ENCODE measurements around the gene LHX4. TPM values are rescaled to one million over a fixed set of nuclear protein-coding genes. Genes with fewer than 3 reads are reported as not detected.

Gene LHX4
- total and polyA plus RNA-seq, 2 of the 13 experiments (the other 11 are each of a cell fraction or from before 2014, with no cell fraction given) = 0.03 to 0.07 TPM

DNA sequence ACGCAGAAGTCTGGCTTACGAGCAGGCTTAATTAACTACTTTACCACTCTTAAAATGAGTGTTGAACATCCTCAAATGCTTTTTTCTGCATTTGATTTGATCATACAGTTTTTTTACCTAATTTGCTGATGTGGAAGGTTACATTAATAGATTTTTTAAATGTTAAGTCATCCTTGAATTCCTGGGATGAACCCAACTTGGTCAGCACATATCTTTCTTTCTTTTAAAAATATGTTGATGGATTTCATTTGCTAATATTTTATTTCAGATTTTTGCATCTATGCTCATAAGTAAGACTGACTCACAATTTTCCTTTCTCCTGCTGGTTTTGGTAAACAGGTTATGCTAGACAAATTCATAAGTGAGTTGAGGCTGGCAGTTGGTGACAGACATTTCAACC, 82.9 kb downstream of the LHX4 start:
- POLR2A ChIA-PET = no interaction called here
- Histone ChIP-seq H3K27me3 (ENCODE audit: control insufficient read depth in 1 of 2, insufficient read depth in 2 of 2, low read length in 2 of 2) (no peaks in the 10 kb centered on the region), H3K9ac (ENCODE audit: insufficient read depth, low read depth, low read length) (no peak overlapping the region), H4K20me1 (ENCODE audit: insufficient read depth, low read length) (no peaks in the 10 kb centered on the region), H3K36me3 (replicated peaks in 1 of 2; ENCODE audit: control insufficient read depth in 1 of 2, insufficient read depth in 2 of 2, low read length in 2 of 2) (peaks cover 3 to 6% of the 10 kb centered on the region in 2 experiments; a peak in 2 of 5 replicates), H3K4me2 (ENCODE audit: low read depth, low read length) (no peak overlapping the region), H2AFZ (ENCODE audit: low read length) (no peak overlapping the region), H3K27ac (ENCODE audit: extremely low read length, insufficient read depth, low read length) (no peak overlapping the region), H3K79me2 (ENCODE audit: insufficient read depth, low read length) (no peaks in the 10 kb centered on the region), H3K4me1 (ENCODE audit: insufficient read depth, low read length) (peaks cover 37% of the 10 kb centered on the region), H3K4me3 (replicated peaks in 1 of 3; ENCODE audit: insufficient read depth in 1 of 3, low read depth in 2 of 3, low read length in 3 of 3) (no peak overlapping the region), H3K9me3 (ENCODE audit: low read length) (no peaks in the 10 kb centered on the region)
- 100% methylated on average over 2 of the region's 2 CpGs for WGBS (ENCODE audit: low lambda C conversion rate)
- TF ChIP-seq ZNF704 (CRISPR knock-in tag; IDR thresholded peaks at IDR 0.05; ENCODE audit: borderline replicate concordance) (no peak), GATA4 (IDR thresholded peaks at IDR 0.05; ENCODE audit: borderline replicate concordance, low read depth) (no peak), ZNF652 (CRISPR knock-in tag; IDR thresholded peaks at IDR 0.05; ENCODE audit: borderline replicate concordance, low read depth) (no peak), TAF1 (CRISPR knock-in tag; IDR thresholded peaks at IDR 0.05) (no peak), SOX13 (IDR thresholded peaks at IDR 0.05) (no peak), SOX13 (CRISPR knock-in tag; conservative IDR thresholded peaks at IDR 0.05 in 1 of 2, IDR thresholded peaks at IDR 0.05 in 1 of 2) (no peak), ZNF501 (CRISPR knock-in tag; IDR thresholded peaks at IDR 0.05) (no peak), RXRA (CRISPR knock-in tag; IDR thresholded peaks at IDR 0.05) (no peak), SETDB1 (CRISPR knock-in tag; IDR thresholded peaks at IDR 0.05; ENCODE audit: borderline replicate concordance) (no peak)
- intact Hi-C loops (cut with micrococcal nuclease; ENCODE audit: unreplicated experiment) = no loop called here
- DNase-seq (ENCODE audit: low spot score) (no peak), ATAC-seq (no peak), FAIRE-seq (no peak)
- in situ Hi-C loops (cut with HindIII; ENCODE audit: extremely low pct_ligation_motif_present, low pct_unique_long_range_greater_than_20kb) = no loop called here
- no TSS peak for BruUV-seq (replicated peaks)
- CTCF ChIA-PET (ENCODE audit: low intra/inter-chr PET ratio, low total read pairs) = no interaction called here
